WTC11 (cell line): ENCODE results near the gene PRKD1.

Experiments
- CBFB ChIP-seq: sonication (generic); formaldehyde crosslinking; IDR thresholded peaks from 2 replicates; pipeline ENCODE4 v1.8.1; 2022; ENCODE audit warnings: mild to moderate bottlenecking, low read depth, missing genetic modification reagents
- TEAD4 ChIP-seq: sonication (generic); formaldehyde crosslinking; IDR thresholded peaks from 2 replicates; pipeline ENCODE4 v1.8.0; 2022; ENCODE audit warnings: mild to moderate bottlenecking, missing genetic modification reagents
- TF ChIP-seq, protein P1 (sequence below): sonication (generic); formaldehyde crosslinking; IDR thresholded peaks from 2 replicates; pipeline ENCODE4 v1.8.1; 2022; ENCODE audit warnings: mild to moderate bottlenecking, missing genetic modification reagents, moderate library complexity, borderline replicate concordance

DNA sequence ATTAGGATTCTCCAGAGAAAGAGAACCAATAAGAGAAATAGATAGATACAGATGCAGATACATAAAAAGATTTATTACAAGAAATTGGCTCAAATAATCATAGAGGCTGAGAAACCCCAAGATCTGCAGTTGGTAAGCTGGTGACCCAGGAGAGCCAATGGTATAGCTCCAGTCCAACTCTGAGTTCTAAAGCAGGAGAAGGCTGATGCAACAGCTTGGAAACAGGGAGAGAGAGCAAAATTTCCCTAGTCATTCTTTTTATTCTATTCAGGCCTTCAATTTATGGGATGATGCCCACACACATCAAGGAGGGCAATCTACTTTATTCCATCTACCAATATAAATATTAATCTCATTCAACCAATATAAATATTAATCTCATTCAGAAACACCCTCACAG, 218.2 kb downstream of the PRKD1 start:
- TF ChIP-seq, protein P1, sequence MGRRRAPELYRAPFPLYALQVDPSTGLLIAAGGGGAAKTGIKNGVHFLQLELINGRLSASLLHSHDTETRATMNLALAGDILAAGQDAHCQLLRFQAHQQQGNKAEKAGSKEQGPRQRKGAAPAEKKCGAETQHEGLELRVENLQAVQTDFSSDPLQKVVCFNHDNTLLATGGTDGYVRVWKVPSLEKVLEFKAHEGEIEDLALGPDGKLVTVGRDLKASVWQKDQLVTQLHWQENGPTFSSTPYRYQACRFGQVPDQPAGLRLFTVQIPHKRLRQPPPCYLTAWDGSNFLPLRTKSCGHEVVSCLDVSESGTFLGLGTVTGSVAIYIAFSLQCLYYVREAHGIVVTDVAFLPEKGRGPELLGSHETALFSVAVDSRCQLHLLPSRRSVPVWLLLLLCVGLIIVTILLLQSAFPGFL, result no peak
- TF ChIP-seq TEAD4 (no peak), CBFB (CRISPR knock-in tag) (no peak)
